ENCODE measurements around the gene HAX1. TPM values are rescaled to one million over a fixed set of nuclear protein-coding genes. Genes with fewer than 3 reads are reported as not detected.

HAX1 gene
- total and polyA plus RNA-seq, 2 experiments from 2014 or later, result 73.2 to 92.0 TPM

DNA sequence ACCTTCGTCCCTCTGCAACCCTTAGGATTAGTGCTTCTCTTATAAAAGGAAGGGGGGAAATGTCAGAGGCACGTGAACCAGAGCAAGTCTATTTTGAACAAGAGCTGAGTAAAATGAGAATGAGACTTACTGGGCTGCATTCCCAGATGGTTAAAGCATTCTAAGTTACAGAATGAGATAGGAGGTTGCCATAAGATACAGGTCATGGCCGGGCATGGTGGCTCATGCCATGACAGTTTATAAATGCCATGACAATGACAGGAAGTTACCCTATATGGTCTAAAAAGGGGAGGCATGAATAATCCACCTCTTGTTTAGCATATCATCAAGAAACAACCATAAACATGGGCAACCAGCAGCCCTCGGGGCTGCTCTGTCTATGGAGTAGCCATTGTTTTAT, 46.0 kb downstream of the HAX1 start:
- H3K36me3 Mint-ChIP-seq (ENCODE audit: low read depth), result no peaks in the 10 kb centered on the region; the same call in 2 of the 3 replicates
- no peak overlapping the region for H3K4me3 Mint-ChIP-seq
- ATAC-seq, result no peak

More for the DNA sequence above, 46.0 kb downstream of the HAX1 start:
- H3K4me1 ChIP-seq (ENCODE audit: insufficient read depth), result no peaks in the 10 kb centered on the region
- no peaks in the 10 kb centered on the region for H4K20me1 ChIP-seq (replicated peaks; ENCODE audit: insufficient read depth)
- DNase-seq (ENCODE audit: low spot score), result no peak
- H3K27ac ChIP-seq (ENCODE audit: low read depth), result no peak overlapping the region
- H3K79me2 ChIP-seq (replicated peaks; ENCODE audit: insufficient read depth), result no peaks in the 10 kb centered on the region
- no peaks in the 10 kb centered on the region for H3K36me3 ChIP-seq (ENCODE audit: insufficient read depth)
- Mint-ChIP-seq H3K27me3 (ENCODE audit: insufficient read depth, low read depth, poor library complexity) (peaks cover 12% of the 10 kb centered on the region), H3K27ac (no peak overlapping the region), H3K4me1 (peaks cover 4% of the 10 kb centered on the region; the same call in 1 of the 3 replicates), H3K9me3 (peaks cover 29% of the 10 kb centered on the region; the same call in 2 of the 3 replicates)
- no peaks in the 10 kb centered on the region for H3K9me2 ChIP-seq (ENCODE audit: insufficient read depth)
- no peak overlapping the region for H2AFZ ChIP-seq
- H3F3A ChIP-seq (replicated peaks; ENCODE audit: low read depth), result no peaks in the 10 kb centered on the region
- no peak overlapping the region for H3K4me3 ChIP-seq
- TF ChIP-seq, protein P1, sequence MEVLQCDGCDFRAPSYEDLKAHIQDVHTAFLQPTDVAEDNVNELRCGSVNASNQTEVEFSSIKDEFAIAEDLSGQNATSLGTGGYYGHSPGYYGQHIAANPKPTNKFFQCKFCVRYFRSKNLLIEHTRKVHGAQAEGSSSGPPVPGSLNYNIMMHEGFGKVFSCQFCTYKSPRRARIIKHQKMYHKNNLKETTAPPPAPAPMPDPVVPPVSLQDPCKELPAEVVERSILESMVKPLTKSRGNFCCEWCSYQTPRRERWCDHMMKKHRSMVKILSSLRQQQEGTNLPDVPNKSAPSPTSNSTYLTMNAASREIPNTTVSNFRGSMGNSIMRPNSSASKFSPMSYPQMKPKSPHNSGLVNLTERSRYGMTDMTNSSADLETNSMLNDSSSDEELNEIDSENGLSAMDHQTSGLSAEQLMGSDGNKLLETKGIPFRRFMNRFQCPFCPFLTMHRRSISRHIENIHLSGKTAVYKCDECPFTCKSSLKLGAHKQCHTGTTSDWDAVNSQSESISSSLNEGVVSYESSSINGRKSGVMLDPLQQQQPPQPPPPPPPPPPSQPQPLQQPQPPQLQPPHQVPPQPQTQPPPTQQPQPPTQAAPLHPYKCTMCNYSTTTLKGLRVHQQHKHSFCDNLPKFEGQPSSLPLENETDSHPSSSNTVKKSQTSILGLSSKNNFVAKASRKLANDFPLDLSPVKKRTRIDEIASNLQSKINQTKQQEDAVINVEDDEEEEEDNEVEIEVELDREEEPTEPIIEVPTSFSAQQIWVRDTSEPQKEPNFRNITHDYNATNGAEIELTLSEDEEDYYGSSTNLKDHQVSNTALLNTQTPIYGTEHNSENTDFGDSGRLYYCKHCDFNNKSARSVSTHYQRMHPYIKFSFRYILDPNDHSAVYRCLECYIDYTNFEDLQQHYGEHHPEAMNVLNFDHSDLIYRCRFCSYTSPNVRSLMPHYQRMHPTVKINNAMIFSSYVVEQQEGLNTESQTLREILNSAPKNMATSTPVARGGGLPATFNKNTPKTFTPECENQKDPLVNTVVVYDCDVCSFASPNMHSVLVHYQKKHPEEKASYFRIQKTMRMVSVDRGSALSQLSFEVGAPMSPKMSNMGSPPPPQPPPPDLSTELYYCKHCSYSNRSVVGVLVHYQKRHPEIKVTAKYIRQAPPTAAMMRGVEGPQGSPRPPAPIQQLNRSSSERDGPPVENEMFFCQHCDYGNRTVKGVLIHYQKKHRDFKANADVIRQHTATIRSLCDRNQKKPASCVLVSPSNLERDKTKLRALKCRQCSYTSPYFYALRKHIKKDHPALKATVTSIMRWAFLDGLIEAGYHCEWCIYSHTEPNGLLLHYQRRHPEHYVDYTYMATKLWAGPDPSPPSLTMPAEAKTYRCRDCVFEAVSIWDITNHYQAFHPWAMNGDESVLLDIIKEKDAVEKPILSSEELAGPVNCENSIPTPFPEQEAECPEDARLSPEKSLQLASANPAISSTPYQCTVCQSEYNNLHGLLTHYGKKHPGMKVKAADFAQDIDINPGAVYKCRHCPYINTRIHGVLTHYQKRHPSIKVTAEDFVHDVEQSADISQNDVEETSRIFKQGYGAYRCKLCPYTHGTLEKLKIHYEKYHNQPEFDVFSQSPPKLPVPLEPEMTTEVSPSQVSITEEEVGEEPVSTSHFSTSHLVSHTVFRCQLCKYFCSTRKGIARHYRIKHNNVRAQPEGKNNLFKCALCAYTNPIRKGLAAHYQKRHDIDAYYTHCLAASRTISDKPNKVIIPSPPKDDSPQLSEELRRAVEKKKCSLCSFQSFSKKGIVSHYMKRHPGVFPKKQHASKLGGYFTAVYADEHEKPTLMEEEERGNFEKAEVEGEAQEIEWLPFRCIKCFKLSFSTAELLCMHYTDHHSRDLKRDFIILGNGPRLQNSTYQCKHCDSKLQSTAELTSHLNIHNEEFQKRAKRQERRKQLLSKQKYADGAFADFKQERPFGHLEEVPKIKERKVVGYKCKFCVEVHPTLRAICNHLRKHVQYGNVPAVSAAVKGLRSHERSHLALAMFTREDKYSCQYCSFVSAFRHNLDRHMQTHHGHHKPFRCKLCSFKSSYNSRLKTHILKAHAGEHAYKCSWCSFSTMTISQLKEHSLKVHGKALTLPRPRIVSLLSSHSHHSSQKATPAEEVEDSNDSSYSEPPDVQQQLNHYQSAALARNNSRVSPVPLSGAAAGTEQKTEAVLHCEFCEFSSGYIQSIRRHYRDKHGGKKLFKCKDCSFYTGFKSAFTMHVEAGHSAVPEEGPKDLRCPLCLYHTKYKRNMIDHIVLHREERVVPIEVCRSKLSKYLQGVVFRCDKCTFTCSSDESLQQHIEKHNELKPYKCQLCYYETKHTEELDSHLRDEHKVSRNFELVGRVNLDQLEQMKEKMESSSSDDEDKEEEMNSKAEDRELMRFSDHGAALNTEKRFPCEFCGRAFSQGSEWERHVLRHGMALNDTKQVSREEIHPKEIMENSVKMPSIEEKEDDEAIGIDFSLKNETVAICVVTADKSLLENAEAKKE (CRISPR knock-in tag; IDR thresholded peaks at IDR 0.05), result no peak
- TF ChIP-seq, protein P2, sequence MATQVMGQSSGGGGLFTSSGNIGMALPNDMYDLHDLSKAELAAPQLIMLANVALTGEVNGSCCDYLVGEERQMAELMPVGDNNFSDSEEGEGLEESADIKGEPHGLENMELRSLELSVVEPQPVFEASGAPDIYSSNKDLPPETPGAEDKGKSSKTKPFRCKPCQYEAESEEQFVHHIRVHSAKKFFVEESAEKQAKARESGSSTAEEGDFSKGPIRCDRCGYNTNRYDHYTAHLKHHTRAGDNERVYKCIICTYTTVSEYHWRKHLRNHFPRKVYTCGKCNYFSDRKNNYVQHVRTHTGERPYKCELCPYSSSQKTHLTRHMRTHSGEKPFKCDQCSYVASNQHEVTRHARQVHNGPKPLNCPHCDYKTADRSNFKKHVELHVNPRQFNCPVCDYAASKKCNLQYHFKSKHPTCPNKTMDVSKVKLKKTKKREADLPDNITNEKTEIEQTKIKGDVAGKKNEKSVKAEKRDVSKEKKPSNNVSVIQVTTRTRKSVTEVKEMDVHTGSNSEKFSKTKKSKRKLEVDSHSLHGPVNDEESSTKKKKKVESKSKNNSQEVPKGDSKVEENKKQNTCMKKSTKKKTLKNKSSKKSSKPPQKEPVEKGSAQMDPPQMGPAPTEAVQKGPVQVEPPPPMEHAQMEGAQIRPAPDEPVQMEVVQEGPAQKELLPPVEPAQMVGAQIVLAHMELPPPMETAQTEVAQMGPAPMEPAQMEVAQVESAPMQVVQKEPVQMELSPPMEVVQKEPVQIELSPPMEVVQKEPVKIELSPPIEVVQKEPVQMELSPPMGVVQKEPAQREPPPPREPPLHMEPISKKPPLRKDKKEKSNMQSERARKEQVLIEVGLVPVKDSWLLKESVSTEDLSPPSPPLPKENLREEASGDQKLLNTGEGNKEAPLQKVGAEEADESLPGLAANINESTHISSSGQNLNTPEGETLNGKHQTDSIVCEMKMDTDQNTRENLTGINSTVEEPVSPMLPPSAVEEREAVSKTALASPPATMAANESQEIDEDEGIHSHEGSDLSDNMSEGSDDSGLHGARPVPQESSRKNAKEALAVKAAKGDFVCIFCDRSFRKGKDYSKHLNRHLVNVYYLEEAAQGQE (IDR thresholded peaks at IDR 0.05; ENCODE audit: unreplicated experiment), result no peak
- TF ChIP-seq JUNB (IDR thresholded peaks at IDR 0.05; ENCODE audit: unreplicated experiment), result no peak
- TF ChIP-seq ZNF114 (CRISPR knock-in tag; IDR thresholded peaks at IDR 0.05), result no peak
- H3K4me2 ChIP-seq, result no peak overlapping the region
- H3K27me3 ChIP-seq (ENCODE audit: insufficient read depth), result no peaks in the 10 kb centered on the region
